Measurements from ENCODE around the gene RBM4B.

DNA sequence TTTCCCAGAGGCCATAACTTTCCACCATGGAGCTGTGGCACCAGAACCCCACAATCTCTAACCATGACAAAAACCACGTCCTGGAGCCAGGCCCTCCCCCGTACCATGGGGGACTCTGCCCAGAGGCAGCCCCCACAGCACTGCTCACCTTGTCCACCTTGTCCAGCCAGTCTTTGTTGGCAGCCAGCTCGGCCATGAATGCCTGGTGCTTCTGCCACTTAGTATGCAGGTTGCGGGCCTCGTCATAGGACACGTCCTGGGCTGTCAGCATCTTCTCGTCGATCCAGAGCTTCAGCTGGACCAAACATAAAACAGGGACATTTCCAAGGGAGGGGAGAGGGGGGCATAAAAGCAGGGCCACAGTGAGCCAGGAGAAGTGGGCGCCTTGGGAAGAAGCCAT, 20.8 kb upstream of the RBM4B start:
- TF ChIP-seq CTCF (IDR thresholded peaks at IDR 0.05): no peak
- TF ChIP-seq EZH2 (IDR thresholded peaks at IDR 0.05): no peak

Measured in neural progenitor cell (in vitro differentiated cells).